Parathyroid adenoma (tissue), 2 donors: ENCODE results near the gene PRKN.

Experiments used
- H2AFZ ChIP-seq: fragments of 300-600 bp; sonication (generic); one replicate; pipeline ENCODE4 v1.7.0; 2017; ENCODE audit warnings: antibody characterized with exemption, mild to moderate bottlenecking
- H3K27ac ChIP-seq: fragments of 300-600 bp; sonication (generic); one replicate; pipeline ENCODE4 v1.7.0; 2017
- H3K27me3 ChIP-seq: fragments of 300-600 bp; sonication (generic); one replicate; pipeline ENCODE4 v1.7.0; 2017; ENCODE audit warnings: low read length; ENCODE audit not compliant: control insufficient read depth, insufficient read depth
- H3K36me3 ChIP-seq: fragments of 300-600 bp; sonication (generic); one replicate; pipeline ENCODE4 v1.7.0; 2017; ENCODE audit warnings: low read length; ENCODE audit not compliant: control insufficient read depth, insufficient read depth
- H3K4me1 ChIP-seq: fragments of 300-600 bp; sonication (generic); one replicate; pipeline ENCODE4 v1.7.0; 2017; ENCODE audit warnings: control low read depth
- H3K4me2 ChIP-seq: fragments of 300-600 bp; sonication (generic); one replicate; pipeline ENCODE4 v1.7.0; 2017; ENCODE audit warnings: low read length
- H3K4me3 ChIP-seq: fragments of 300-600 bp; sonication (generic); one replicate; pipeline ENCODE4 v1.7.0; 2017; ENCODE audit warnings: low read depth, low read length
- H3K79me2 ChIP-seq: fragments of 300-600 bp; sonication (generic); one replicate; pipeline ENCODE4 v1.7.0; 2017; ENCODE audit warnings: control low read depth
- H3K9ac ChIP-seq: fragments of 300-600 bp; sonication (generic); one replicate; pipeline ENCODE4 v1.7.0; 2017; ENCODE audit warnings: mild to moderate bottlenecking
- H3K9me3 ChIP-seq: fragments of 300-600 bp; sonication (generic); one replicate; pipeline ENCODE4 v1.7.0; 2017; ENCODE audit warnings: low read length; ENCODE audit not compliant: control insufficient read depth
- CTCF ChIP-seq: fragments of 300-600 bp; sonication (generic); IDR thresholded peaks from one replicate; pipeline ENCODE4 v1.7.0; 2017; ENCODE audit warnings: antibody characterized with exemption, mild to moderate bottlenecking
- donor health status: primary hyperparathyroidism.

PRKN gene

GRCh38 chr6:162100096-162100495 lies 627.5 kb downstream of the PRKN start:
- H2AFZ ChIP-seq: no peak overlapping the region
- H3K9me3 ChIP-seq: no peaks in the 10 kb centered on the region
- no peak overlapping the region for H3K9ac ChIP-seq
- TF ChIP-seq CTCF: no peak
- H3K4me1 ChIP-seq: no peaks in the 10 kb centered on the region
- H3K27ac ChIP-seq: no peak overlapping the region
- no peaks in the 10 kb centered on the region for H3K27me3 ChIP-seq
- H3K4me3 ChIP-seq: no peak overlapping the region
- H3K4me2 ChIP-seq: no peak overlapping the region
- no peaks in the 10 kb centered on the region for H3K36me3 ChIP-seq
- no peaks in the 10 kb centered on the region for H3K79me2 ChIP-seq

DNA sequence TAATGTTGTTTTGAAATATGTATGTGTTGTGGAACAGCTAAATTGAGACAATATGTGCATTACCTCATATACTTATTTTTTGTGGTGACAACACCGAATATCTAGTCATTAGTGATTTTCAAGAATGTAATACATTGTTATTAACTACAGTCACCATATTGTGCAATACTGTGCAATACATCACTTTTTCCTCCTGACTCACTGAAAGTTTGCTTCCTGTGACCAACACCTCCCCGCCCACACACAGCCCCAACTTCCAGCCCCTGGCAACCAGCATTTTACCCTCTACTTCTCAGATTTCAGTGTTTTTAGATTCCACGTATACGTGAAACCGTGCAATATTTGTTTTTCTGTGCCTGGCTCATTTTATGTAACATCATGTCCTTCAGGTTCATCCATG lies 627.9 kb downstream of the PRKN start:
- H3K36me3 ChIP-seq: no peaks in the 10 kb centered on the region
- H3K9me3 ChIP-seq: no peaks in the 10 kb centered on the region
- no peak for TF ChIP-seq CTCF
- no peak overlapping the region for H3K4me2 ChIP-seq
- no peaks in the 10 kb centered on the region for H3K79me2 ChIP-seq
- no peak overlapping the region for H3K27ac ChIP-seq
- H3K9ac ChIP-seq: no peak overlapping the region
- no peaks in the 10 kb centered on the region for H3K4me1 ChIP-seq
- no peak overlapping the region for H2AFZ ChIP-seq
- H3K4me3 ChIP-seq: no peak overlapping the region
- no peaks in the 10 kb centered on the region for H3K27me3 ChIP-seq

- Histone ChIP-seq H3K36me3 (no peaks in the 10 kb centered on the region), H3K27ac (no peak overlapping the region), H3K4me1 (no peaks in the 10 kb centered on the region), H3K9me3 (no peaks in the 10 kb centered on the region), H3K9ac (no peak overlapping the region), H3K4me3 (no peak overlapping the region), H3K79me2 (no peaks in the 10 kb centered on the region), H3K4me2 (no peak overlapping the region), H2AFZ (no peak overlapping the region), H3K27me3 (no peaks in the 10 kb centered on the region)
- no peak for TF ChIP-seq CTCF
Measured at GRCh38 chr6:162092816-162093502, 634.6 kb downstream of the PRKN start.

GRCh38 chr6:162090734-162091133 lies 636.8 kb downstream of the PRKN start:
- Histone ChIP-seq H3K9ac (no peak overlapping the region), H3K36me3 (no peaks in the 10 kb centered on the region), H3K27me3 (no peaks in the 10 kb centered on the region), H3K9me3 (no peaks in the 10 kb centered on the region), H3K4me3 (no peak overlapping the region), H3K4me2 (no peak overlapping the region), H2AFZ (no peak overlapping the region), H3K79me2 (no peaks in the 10 kb centered on the region), H3K4me1 (no peaks in the 10 kb centered on the region), H3K27ac (no peak overlapping the region)
- no peak for TF ChIP-seq CTCF

DNA sequence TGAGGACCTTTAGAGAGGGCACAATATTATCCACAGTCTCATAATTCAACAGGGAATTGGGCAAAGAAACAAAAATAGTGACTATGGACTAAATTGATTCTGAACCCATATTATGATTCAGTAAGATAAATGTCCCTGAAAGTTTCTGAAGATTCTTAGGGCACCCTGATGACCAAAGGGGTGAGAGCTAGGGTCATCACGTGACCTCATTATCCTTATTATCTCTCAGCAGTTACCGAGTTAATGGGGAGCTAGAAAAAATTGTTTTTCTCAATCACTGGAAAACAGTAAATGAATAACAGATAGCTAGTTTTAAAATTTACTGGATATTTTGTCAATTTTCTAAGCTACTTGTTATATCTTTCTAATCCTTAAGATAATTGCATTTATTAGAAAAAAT lies 639.5 kb downstream of the PRKN start:
- H2AFZ ChIP-seq: no peak overlapping the region
- H3K27ac ChIP-seq: no peak overlapping the region
- no peaks in the 10 kb centered on the region for H3K36me3 ChIP-seq
- no peaks in the 10 kb centered on the region for H3K79me2 ChIP-seq
- H3K4me1 ChIP-seq: no peaks in the 10 kb centered on the region
- no peak overlapping the region for H3K4me3 ChIP-seq
- no peak overlapping the region for H3K4me2 ChIP-seq
- H3K27me3 ChIP-seq: no peaks in the 10 kb centered on the region
- no peaks in the 10 kb centered on the region for H3K9me3 ChIP-seq
- no peak overlapping the region for H3K9ac ChIP-seq
- no peak for TF ChIP-seq CTCF
